Kidney (tissue), 14 donors: Measurements from ENCODE around the gene SLC1A2. TPM values are rescaled to one million over a fixed set of nuclear protein-coding genes. Genes with fewer than 3 reads are reported as not detected.

Experiments
- DNase-seq, 5 donors: peaks; one replicate each; pipeline ENCODE4 v3.0.0-alpha.2; 2013 to 2020
- FAIRE-seq: peaks from 2 replicates; lab custom pipeline; 2012; peaks lifted over from hg19 to GRCh38; lab: Jason Lieb, UNC
- H3K27ac ChIP-seq, 2 donors: one replicate each; pipeline ENCODE4 v1.7.0; 2013; ENCODE audit warnings: low read depth in 2 of 2, low read length in 2 of 2, inconsistent platforms in 1 of 2
- H3K27me3 ChIP-seq: one replicate; pipeline ENCODE4 v1.7.1; 2013; ENCODE audit warnings: low read length, inconsistent platforms; ENCODE audit not compliant: control insufficient read depth, insufficient read depth
- H3K36me3 ChIP-seq, 3 donors: one replicate each; pipeline versions ENCODE4 v1.7.0 to v1.7.1; 2013; ENCODE audit warnings: low read length in 3 of 3, control low read depth in 1 of 3, inconsistent platforms in 1 of 3; ENCODE audit not compliant: insufficient read depth in 3 of 3, control insufficient read depth in 2 of 3
- H3K4me1 ChIP-seq, 3 donors: one replicate each; pipeline versions ENCODE4 v1.7.0 to v1.7.1; 2013; ENCODE audit warnings: low read length in 3 of 3, inconsistent platforms in 1 of 3, low read depth in 1 of 3; ENCODE audit not compliant: control insufficient read depth in 2 of 3, insufficient read depth in 2 of 3
- H3K4me3 ChIP-seq, 3 donors: one replicate each; pipeline versions ENCODE4 v1.7.0 to v1.8.1; 2013; ENCODE audit warnings: low read length in 3 of 3, control low read depth in 1 of 3, inconsistent platforms in 1 of 3
- H3K9ac ChIP-seq, 3 donors: one replicate each; pipeline versions ENCODE4 v1.7.0 to v1.7.1; 2013; ENCODE audit warnings: low read length in 3 of 3, control low read depth in 1 of 3, inconsistent platforms in 1 of 3
- H3K9me3 ChIP-seq, 3 donors: one replicate each; pipeline versions ENCODE4 v1.7.0 to v1.7.1; 2013; ENCODE audit warnings: low read length in 3 of 3, control low read depth in 1 of 3, inconsistent platforms in 1 of 3; ENCODE audit not compliant: control insufficient read depth in 2 of 3, insufficient read depth in 1 of 3
- CTCF ChIP-seq: IDR thresholded peaks from 3 replicates; pipeline ENCODE4 v1.5.1; 2012; ENCODE audit warnings: mild to moderate bottlenecking, moderate library complexity, borderline replicate concordance; ENCODE audit not compliant: insufficient read depth; ENCODE audit errors: extremely low read depth
- intact Hi-C: fragments of 100-400 bp; cut with DNase I; formaldehyde crosslinking; loops from one replicate; pipeline ENCODE4 v1.11.1; 2022
- polyA plus RNA-seq: library from polyadenylated mRNA; stranded (reverse); fragments of 350-450 nt; fragmentation: Illumina TruSeq; extraction: RNeasy Lipid Tissue Mini Kit (QIAGEN cat#74804); gene quantifications from one replicate; pipeline ENCODE4 v1.2.3, GENCODE V29; 2014; ENCODE audit warnings: low read depth, low replicate concordance; ENCODE audit not compliant: insufficient read depth
- total RNA-seq: library from RNA; stranded (reverse); fragmentation: NEBNext Ultra II Directional; extraction: Animal tissue kit (Norgen Biotek cat#: 25700); gene quantifications from one replicate; pipeline ENCODE4 v1.2.1, GENCODE V29; 2021
- donor health status: control.
- donor health status: control.
- donor health status: control.
- donor health status: control.
- donor health status: control.
- donor health status: DM: yes; HTN: yes; CAD: no.
- donor health status: Normal renal cell carcinoma (clear cell type).

Gene SLC1A2
- total and polyA plus RNA-seq, 2 donors from 2014 or later, result 0.11 to 0.28 TPM

DNA sequence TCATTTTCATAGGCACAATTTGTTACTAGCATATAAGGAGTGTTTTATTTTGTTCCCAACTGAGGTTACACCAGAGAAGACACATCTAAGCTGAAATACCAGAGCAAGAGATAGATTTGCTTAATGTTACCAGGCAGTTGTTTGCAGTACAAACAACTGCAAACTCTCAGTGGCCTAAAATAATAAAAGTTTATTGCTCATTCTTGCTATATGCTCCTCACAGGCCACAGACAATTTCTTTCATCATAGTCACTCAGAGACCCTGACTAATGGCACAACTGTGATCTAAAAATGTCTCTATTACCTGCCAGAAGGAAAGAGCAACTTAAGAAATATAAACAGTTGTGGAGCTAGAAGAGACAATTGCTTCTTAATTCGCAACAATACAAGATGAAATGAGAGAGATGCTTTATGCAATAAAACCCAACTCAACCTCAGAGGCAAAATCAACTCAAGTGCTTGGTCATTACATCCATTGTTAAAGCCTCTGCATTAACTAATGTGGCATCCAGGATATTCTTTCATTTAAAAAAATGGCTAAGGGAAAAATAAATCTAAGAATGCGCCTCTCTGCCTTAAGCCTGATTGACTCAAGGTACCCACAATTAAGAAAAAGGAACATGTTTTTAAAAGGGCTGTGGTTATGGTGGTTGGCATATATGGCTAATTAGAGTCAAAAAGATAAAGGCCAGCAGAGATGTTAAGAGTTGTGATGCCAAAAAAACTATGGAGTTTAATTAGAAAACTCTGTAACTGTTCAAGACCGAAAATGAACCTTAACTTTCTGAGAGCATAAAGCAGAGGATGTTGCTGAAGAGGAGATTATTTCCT is 176.7 kb downstream of the SLC1A2 start:
- no peaks in the 10 kb centered on the region for H3K27me3 ChIP-seq
- H3K9me3 ChIP-seq, result no peaks in the 10 kb centered on the region
- no peak overlapping the region for H3K9ac ChIP-seq
- DNase-seq, result no peak
- no peak overlapping the region for H3K27ac ChIP-seq
- intact Hi-C loops, result no loop called here
- no peaks in the 10 kb centered on the region for H3K36me3 ChIP-seq
- H3K4me3 ChIP-seq, result no peak overlapping the region
- FAIRE-seq, result no peak
- no peak for TF ChIP-seq CTCF
- H3K4me1 ChIP-seq, result no peaks in the 10 kb centered on the region

DNA sequence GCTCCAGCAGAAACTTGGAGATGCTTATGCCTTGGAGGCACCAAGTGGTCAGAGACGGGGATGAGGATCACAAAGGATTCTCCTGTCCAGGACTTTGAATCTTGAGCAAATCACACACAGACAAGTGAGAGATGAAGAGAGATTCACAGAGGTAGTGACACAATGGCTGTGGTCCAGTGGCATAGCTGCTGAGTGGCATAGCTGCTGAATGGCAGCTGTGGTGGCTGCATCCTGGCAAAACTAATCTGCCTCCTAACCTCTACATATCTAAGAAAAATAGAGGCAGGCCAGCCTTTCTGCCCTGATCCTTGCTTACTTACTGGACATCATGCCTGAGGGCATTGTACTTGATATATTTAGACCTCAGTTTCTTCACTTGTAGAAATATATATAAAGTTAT is 177.8 kb downstream of the SLC1A2 start:
- H3K4me1 ChIP-seq, result no peaks in the 10 kb centered on the region
- DNase-seq, result no peak
- intact Hi-C loops, result no loop called here
- FAIRE-seq, result no peak
- no peaks in the 10 kb centered on the region for H3K36me3 ChIP-seq
- no peaks in the 10 kb centered on the region for H3K27me3 ChIP-seq
- no peak for TF ChIP-seq CTCF
- no peak overlapping the region for H3K4me3 ChIP-seq
- no peak overlapping the region for H3K27ac ChIP-seq
- H3K9me3 ChIP-seq, result no peaks in the 10 kb centered on the region
- H3K9ac ChIP-seq, result no peak overlapping the region

DNA sequence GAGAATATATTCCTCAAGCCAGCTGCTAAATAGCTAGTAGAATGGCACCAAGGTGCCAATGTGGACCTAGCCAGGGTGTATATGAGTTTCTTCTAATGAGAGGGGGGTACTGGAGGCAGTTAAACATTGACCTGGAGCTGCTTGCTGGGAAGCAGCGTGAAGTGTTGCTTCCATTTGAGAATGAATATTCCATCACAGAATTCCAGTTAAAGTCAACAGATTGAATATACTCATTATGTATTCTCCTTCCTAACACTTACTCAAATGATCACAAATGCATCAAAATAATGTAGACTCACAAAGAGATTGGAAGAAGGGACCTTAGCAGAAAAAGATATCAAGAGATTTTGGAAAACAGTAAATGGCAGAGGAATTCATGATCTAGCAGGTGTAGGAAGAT is 178.3 kb downstream of the SLC1A2 start:
- TF ChIP-seq CTCF, result no peak
- no peaks in the 10 kb centered on the region for H3K4me1 ChIP-seq
- no peaks in the 10 kb centered on the region for H3K36me3 ChIP-seq
- intact Hi-C loops, result no loop called here
- DNase-seq, result no peak
- FAIRE-seq, result no peak
- H3K9me3 ChIP-seq, result no peaks in the 10 kb centered on the region
- no peaks in the 10 kb centered on the region for H3K27me3 ChIP-seq
- H3K9ac ChIP-seq, result no peak overlapping the region
- no peak overlapping the region for H3K4me3 ChIP-seq
- no peak overlapping the region for H3K27ac ChIP-seq
